ENCODE results near the gene SF3B6. TPM values are rescaled to one million over a fixed set of nuclear protein-coding genes. Genes with fewer than 3 reads are reported as not detected.

SF3B6 gene
- total RNA-seq, 1 experiment from 2014 or later, result 117 TPM

GRCh38 chr2:24105816-24106215 lies 29.7 kb upstream of the SF3B6 start:
- TF ChIP-seq, protein P1, sequence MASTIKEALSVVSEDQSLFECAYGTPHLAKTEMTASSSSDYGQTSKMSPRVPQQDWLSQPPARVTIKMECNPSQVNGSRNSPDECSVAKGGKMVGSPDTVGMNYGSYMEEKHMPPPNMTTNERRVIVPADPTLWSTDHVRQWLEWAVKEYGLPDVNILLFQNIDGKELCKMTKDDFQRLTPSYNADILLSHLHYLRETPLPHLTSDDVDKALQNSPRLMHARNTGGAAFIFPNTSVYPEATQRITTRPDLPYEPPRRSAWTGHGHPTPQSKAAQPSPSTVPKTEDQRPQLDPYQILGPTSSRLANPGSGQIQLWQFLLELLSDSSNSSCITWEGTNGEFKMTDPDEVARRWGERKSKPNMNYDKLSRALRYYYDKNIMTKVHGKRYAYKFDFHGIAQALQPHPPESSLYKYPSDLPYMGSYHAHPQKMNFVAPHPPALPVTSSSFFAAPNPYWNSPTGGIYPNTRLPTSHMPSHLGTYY (CRISPR knock-in tag; IDR thresholded peaks at IDR 0.05), result no peak
- TF ChIP-seq E2F1 (CRISPR knock-in tag; IDR thresholded peaks at IDR 0.05) (no peak), ZNF232 (CRISPR knock-in tag; IDR thresholded peaks at IDR 0.05) (no peak), TEAD4 (CRISPR knock-in tag; IDR thresholded peaks at IDR 0.05) (no peak)
- no peak overlapping the region for H3K4me3 Mint-ChIP-seq
- 0 out of 2 replicates have a peak, but pooled peaks cover 4% of the 10 kb centered on the region for H3K4me1 Mint-ChIP-seq
- DNase-seq (ENCODE audit: low spot score), result no peak
- H3K27ac Mint-ChIP-seq, result no peak overlapping the region
- H3K27me3 Mint-ChIP-seq (ENCODE audit: low read depth), result peaks cover 18% of the 10 kb centered on the region
- H3K9me3 Mint-ChIP-seq, result peaks cover 40% of the 10 kb centered on the region
- H3K36me3 Mint-ChIP-seq, result peaks cover 9% of the 10 kb centered on the region
- ATAC-seq, result no peak
- ChIA-PET CTCF (interaction anchor here (1.6 kb wide), 1 partner anchor 22 kb away, joined by 8 read pairs; no protein-coding TSS in a partner anchor), POLR2A (interaction anchor here (1.3 kb wide), 1 partner anchor 22 kb away, joined by 8 read pairs; the partner anchor contains the start of gene TP53I3)

DNA sequence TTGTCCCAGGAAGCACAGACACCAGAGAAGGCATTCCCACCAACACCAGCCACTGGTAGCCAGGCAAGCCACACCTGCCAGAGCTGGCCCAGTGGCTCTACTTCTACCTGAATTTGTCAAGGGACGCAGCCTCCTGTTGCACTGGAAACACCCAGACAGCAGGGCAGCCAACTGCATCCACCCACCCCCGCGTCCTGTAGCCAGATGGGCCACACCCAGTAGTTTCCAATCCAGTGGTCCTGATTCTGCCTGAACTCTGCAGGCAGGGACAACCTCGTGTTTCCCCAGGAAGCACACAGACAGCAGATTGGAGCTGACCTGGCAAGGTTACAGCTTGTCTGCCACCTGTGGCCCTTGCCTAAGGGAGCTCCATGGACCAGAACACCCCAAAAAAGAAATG lies 28.8 kb upstream of the SF3B6 start:
- no peak overlapping the region for H3K27ac Mint-ChIP-seq
- TF ChIP-seq PRDM15 (CRISPR knock-in tag; IDR thresholded peaks at IDR 0.05) (no peak), JAZF1 (CRISPR knock-in tag; IDR thresholded peaks at IDR 0.05) (no peak), TEAD4 (CRISPR knock-in tag; IDR thresholded peaks at IDR 0.05) (no peak), PRRX2 (CRISPR knock-in tag; IDR thresholded peaks at IDR 0.05) (no peak)
- TF ChIP-seq, protein P2, sequence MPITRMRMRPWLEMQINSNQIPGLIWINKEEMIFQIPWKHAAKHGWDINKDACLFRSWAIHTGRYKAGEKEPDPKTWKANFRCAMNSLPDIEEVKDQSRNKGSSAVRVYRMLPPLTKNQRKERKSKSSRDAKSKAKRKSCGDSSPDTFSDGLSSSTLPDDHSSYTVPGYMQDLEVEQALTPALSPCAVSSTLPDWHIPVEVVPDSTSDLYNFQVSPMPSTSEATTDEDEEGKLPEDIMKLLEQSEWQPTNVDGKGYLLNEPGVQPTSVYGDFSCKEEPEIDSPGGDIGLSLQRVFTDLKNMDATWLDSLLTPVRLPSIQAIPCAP (CRISPR knock-in tag; IDR thresholded peaks at IDR 0.05), result no peak
- TF ChIP-seq, protein P3, sequence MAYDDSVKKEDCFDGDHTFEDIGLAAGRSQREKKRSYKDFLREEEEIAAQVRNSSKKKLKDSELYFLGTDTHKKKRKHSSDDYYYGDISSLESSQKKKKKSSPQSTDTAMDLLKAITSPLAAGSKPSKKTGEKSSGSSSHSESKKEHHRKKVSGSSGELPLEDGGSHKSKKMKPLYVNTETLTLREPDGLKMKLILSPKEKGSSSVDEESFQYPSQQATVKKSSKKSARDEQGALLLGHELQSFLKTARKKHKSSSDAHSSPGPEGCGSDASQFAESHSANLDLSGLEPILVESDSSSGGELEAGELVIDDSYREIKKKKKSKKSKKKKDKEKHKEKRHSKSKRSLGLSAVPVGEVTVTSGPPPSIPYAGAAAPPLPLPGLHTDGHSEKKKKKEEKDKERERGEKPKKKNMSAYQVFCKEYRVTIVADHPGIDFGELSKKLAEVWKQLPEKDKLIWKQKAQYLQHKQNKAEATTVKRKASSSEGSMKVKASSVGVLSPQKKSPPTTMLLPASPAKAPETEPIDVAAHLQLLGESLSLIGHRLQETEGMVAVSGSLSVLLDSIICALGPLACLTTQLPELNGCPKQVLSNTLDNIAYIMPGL (CRISPR knock-in tag; IDR thresholded peaks at IDR 0.05), result no peak
- TF ChIP-seq, protein P4, sequence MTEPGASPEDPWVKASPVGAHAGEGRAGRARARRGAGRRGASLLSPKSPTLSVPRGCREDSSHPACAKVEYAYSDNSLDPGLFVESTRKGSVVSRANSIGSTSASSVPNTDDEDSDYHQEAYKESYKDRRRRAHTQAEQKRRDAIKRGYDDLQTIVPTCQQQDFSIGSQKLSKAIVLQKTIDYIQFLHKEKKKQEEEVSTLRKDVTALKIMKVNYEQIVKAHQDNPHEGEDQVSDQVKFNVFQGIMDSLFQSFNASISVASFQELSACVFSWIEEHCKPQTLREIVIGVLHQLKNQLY (CRISPR knock-in tag; IDR thresholded peaks at IDR 0.05), result no peak
- peaks cover 42% of the 10 kb centered on the region for H3K9me3 Mint-ChIP-seq
- DNase-seq (ENCODE audit: low spot score) (no peak), ATAC-seq (no peak)
- ChIA-PET POLR2A (no interaction called here), CTCF (interaction anchor here (0.9 kb wide), 1 partner anchor 21 kb away, joined by 3 read pairs; no protein-coding TSS in a partner anchor)
- H3K36me3 Mint-ChIP-seq, result peaks cover 9% of the 10 kb centered on the region
- H3K4me3 Mint-ChIP-seq, result no peak overlapping the region
- peaks cover 18% of the 10 kb centered on the region for H3K27me3 Mint-ChIP-seq (ENCODE audit: low read depth)
- H3K4me1 Mint-ChIP-seq, result 0 out of 2 replicates have a peak, but pooled peaks cover 4% of the 10 kb centered on the region

- Mint-ChIP-seq H3K27ac (no peak overlapping the region), H3K27me3 (ENCODE audit: low read depth) (peaks cover 18% of the 10 kb centered on the region), H3K36me3 (peaks cover 9% of the 10 kb centered on the region), H3K4me1 (0 out of 2 replicates have a peak, but pooled peaks cover 4% of the 10 kb centered on the region), H3K9me3 (peaks cover 34% of the 10 kb centered on the region), H3K4me3 (no peak overlapping the region)
- DNase-seq (ENCODE audit: low spot score) (no peak), ATAC-seq (peak; percentile 22)
- POLR2A ChIA-PET, result no interaction called here
- CTCF ChIA-PET, result interaction anchor here (0.9 to 1.1 kb wide), 2 partner anchors 20 to 60 kb away, joined by 3 read pairs; no protein-coding TSS in a partner anchor
- TF ChIP-seq ZBTB21 (CRISPR knock-in tag; IDR thresholded peaks at IDR 0.05; ENCODE audit: borderline replicate concordance) (no peak), TEAD4 (CRISPR knock-in tag; IDR thresholded peaks at IDR 0.05) (no peak), EMX1 (CRISPR knock-in tag; IDR thresholded peaks at IDR 0.05) (no peak), OVOL2 (CRISPR knock-in tag; IDR thresholded peaks at IDR 0.05; ENCODE audit: borderline replicate concordance) (no peak), GRHL2 (CRISPR knock-in tag; IDR thresholded peaks at IDR 0.05; ENCODE audit: insufficient replicate concordance, severe bottlenecking) (no peak), MYBL2 (CRISPR knock-in tag; IDR thresholded peaks at IDR 0.05) (no peak)
- TF ChIP-seq, protein P5, sequence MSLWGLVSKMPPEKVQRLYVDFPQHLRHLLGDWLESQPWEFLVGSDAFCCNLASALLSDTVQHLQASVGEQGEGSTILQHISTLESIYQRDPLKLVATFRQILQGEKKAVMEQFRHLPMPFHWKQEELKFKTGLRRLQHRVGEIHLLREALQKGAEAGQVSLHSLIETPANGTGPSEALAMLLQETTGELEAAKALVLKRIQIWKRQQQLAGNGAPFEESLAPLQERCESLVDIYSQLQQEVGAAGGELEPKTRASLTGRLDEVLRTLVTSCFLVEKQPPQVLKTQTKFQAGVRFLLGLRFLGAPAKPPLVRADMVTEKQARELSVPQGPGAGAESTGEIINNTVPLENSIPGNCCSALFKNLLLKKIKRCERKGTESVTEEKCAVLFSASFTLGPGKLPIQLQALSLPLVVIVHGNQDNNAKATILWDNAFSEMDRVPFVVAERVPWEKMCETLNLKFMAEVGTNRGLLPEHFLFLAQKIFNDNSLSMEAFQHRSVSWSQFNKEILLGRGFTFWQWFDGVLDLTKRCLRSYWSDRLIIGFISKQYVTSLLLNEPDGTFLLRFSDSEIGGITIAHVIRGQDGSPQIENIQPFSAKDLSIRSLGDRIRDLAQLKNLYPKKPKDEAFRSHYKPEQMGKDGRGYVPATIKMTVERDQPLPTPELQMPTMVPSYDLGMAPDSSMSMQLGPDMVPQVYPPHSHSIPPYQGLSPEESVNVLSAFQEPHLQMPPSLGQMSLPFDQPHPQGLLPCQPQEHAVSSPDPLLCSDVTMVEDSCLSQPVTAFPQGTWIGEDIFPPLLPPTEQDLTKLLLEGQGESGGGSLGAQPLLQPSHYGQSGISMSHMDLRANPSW (CRISPR knock-in tag; conservative IDR thresholded peaks at IDR 0.05; ENCODE audit: low read depth), result no peak
- TF ChIP-seq, protein P2 (CRISPR knock-in tag; IDR thresholded peaks at IDR 0.05), result no peak
Measured at GRCh38 chr2:24104110-24104650, 28.1 kb upstream of the SF3B6 start.

Data from WTC11 (cell line).